GM21515 (cell line): ENCODE data around the gene P3H4.

Experiments used
- ATAC-seq: cut with Tn5 transposase; IDR thresholded peaks from one replicate; pipeline ENCODE4 v1.9.1; 2021; ENCODE audit not compliant: unreplicated experiment

P3H4 gene

DNA sequence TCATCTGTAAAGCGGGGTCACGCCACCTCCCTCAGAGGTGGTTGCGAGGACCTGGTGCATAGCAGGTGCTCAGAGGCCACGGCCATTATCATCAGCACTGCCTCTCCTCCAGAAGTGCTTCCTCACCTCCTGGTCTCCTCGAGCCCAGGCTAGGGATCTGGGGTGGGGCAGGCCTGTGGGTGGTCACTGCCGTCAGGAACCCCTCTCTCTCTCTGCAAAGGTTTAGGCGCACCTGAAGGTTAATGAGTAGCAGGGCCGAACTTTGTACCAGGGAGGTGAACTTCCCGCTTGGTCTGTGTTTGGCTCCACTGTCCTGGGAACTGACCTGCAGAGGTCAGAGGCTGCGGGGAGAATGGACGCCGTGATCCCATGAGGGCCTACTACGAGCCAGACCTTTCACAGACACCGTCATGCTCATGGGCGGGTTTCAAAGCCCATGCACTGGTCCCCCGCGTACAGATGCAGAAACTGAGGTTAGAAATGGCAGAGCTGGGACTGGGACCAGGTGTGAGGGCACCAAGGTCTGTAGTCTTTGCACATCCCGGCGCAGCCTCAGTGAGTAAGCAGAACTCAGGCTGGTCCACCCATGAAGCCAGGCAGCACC is 39.1 kb downstream of the P3H4 start:
- ATAC-seq, result no peak

- ATAC-seq, result no peak
These were observed 39.5 kb downstream of the P3H4 start for GRCh38 chr17:41772218-41772585.

GRCh38 chr17:41771389-41772206 is 40.2 kb downstream of the P3H4 start:
- ATAC-seq, result no peak

- no peak for ATAC-seq
These were observed 41.8 kb downstream of the P3H4 start for GRCh38 chr17:41769985-41770384.

DNA sequence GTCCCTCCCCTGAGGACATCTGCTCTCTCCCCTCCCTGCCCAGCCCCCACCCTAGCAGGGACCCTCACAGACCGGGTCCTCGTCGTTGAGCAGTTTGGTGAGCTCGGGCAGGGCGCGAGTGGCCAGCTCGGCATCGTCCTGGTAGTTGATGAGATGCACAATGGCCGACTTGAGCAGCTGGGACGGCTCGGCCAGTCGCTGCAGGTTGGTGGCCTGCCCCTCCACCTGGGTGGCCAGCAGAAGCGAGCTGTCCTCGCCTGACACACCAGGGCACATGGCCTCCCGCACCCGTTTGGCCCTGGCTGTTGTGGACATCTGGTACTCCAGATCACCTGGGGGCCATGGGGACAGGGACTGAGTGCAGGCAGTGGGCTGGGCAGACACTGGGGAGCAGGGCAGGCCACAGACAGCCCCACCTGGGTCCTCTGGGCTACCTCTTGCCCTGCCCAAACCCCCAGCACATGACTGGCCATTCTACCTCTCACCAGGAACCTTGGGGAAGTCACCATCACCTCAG is 42.3 kb downstream of the P3H4 start:
- no peak for ATAC-seq

- ATAC-seq, result no peak
These were observed 43.0 kb downstream of the P3H4 start for GRCh38 chr17:41768682-41769288.

- no peak for ATAC-seq
These were observed 44.3 kb downstream of the P3H4 start for GRCh38 chr17:41767324-41768042.

- no peak for ATAC-seq
These were observed 45.6 kb downstream of the P3H4 start for GRCh38 chr17:41766135-41766534.

GRCh38 chr17:41763327-41763726 is 48.4 kb downstream of the P3H4 start:
- no peak for ATAC-seq

GRCh38 chr17:41762841-41763240 is 48.9 kb downstream of the P3H4 start:
- ATAC-seq, result no peak

DNA sequence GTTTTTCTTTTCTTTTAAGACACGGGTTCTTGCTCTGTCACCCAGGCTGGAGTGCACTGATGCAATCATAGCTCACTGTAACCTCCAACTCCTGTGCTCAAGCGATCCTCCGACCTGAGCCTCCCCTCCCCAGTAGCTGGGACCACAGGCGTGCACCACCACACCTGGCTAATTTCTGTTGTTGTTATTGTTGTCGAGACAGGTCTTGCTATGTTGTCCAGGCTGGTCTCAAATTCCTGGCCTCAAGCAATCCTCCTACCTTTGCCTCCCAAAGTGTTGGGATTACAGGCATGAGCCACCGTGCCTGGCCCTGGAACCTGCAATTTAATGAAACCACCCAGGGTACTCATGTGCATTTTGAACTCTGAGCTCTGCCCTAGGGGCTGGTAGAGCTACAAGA is 49.4 kb downstream of the P3H4 start:
- no peak for ATAC-seq

- no peak for ATAC-seq
These were observed 50.9 kb downstream of the P3H4 start for GRCh38 chr17:41760878-41761277.

GRCh38 chr17:41758601-41759000 is 53.1 kb downstream of the P3H4 start:
- ATAC-seq, result no peak

DNA sequence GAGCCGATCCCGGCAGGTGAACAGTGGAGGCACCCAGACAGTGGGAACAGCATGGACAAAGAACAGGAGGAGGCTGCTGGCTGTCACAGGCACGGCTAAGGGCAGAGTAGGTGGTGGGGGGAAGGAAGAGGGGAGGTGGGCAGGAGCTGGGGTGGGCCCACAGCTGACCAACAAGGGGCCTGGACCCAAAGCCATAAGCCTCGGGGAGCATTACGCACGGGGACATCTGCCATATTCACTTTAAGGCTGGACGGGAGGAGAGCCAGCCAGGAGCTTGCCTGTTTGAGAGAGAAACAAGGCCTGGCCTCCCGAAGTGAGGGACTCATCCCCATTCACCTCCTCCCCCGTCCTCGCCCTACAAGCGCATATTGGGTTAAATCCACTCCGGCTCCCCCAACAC is 57.7 kb downstream of the P3H4 start:
- no peak for ATAC-seq
